K562 (cell line): ENCODE measurements around the gene FASN. TPM values are rescaled to one million over a fixed set of nuclear protein-coding genes. Genes with fewer than 3 reads are reported as not detected.

Experiments
- ATAC-seq: fragments of 200-7000 bp; cut with Tn5 transposase; 3 replicates; pipeline ENCODE4 v1.9.1; 2020; ENCODE audit warnings: moderate library complexity
- BruUV-seq: library from RNA; stranded (reverse); fragments of 400-500 nt; replicated peaks from 2 replicates; lab custom pipeline; 2021; lab: Mats Ljungman, UMichigan
- CTCF ChIA-PET: fragments of 300-600 bp; formaldehyde crosslinking; extraction: SDS; loops from one replicate; lab custom pipeline; 2021; ENCODE audit warnings: low intra/inter-chr PET ratio; lab: Yijun Ruan, JAX
- POLR2A ChIA-PET: fragments of 300-600, 350-650 bp; sonication (Branson Sonifier 250); formaldehyde crosslinking; extraction: SDS; loops from one replicate; lab custom pipeline; 2021; ENCODE audit warnings: antibody characterized with exemption, inconsistent platforms; lab: Yijun Ruan, JAX
- DNase-seq, 4 experiments: peaks; one replicate each; pipeline versions ENCODE4 v3.0.0 to v3.0.0-alpha.2; 2011 to 2018; ENCODE audit warnings: low spot score in 3 of 4, mixed read lengths in 3 of 4; ENCODE audit errors: extremely low read depth in 1 of 4
- FAIRE-seq: peaks from 2 replicates; lab custom pipeline; 2011; peaks lifted over from hg19 to GRCh38; lab: Jason Lieb, UNC
- H2AFZ ChIP-seq: 2 replicates; pipeline ENCODE4 v1.6.0; 2011; ENCODE audit warnings: low read depth, low read length, control low read depth, inconsistent platforms
- H3K27ac ChIP-seq: fragments of 200-600 bp; 3 replicates; pipeline ENCODE4 v1.8.0; 2011; ENCODE audit warnings: low read depth, mild to moderate bottlenecking, control low read depth, inconsistent platforms, low read length, moderate library complexity, mixed read lengths; ENCODE audit errors: extremely low read depth
- H3K27me3 ChIP-seq, 2 experiments: fragments of 300-600 bp in 1 of 2; 2 replicates in 1 of 2; 3 replicates in 1 of 2; pipeline versions ENCODE4 v1.6.0 to v1.8.0; 2011; ENCODE audit warnings: inconsistent platforms in 2 of 2, low read length in 2 of 2, mild to moderate bottlenecking in 1 of 2, mixed read lengths in 1 of 2, moderate library complexity in 1 of 2; ENCODE audit not compliant: control insufficient read depth in 2 of 2, insufficient read depth in 2 of 2
- H3K36me3 ChIP-seq: fragments of 300-600 bp; 3 replicates; pipeline ENCODE4 v1.8.0; 2011; ENCODE audit warnings: mild to moderate bottlenecking, low read length, inconsistent platforms; ENCODE audit not compliant: control insufficient read depth, insufficient read depth
- H3K4me1 ChIP-seq, 2 experiments: fragments of 200-600 bp in 1 of 2; replicated peaks in 1 of 2; 2 replicates in 1 of 2; 3 replicates in 1 of 2; pipeline versions ENCODE4 v1.5.1 to v1.8.0; 2011; ENCODE audit warnings: inconsistent platforms in 2 of 2, low read length in 2 of 2, mild to moderate bottlenecking in 1 of 2, mixed read lengths in 1 of 2, moderate library complexity in 1 of 2; ENCODE audit not compliant: control insufficient read depth in 2 of 2, insufficient read depth in 2 of 2
- H3K4me2 ChIP-seq: 2 replicates; pipeline ENCODE4 v1.6.1; 2011; ENCODE audit warnings: low read length, control low read depth, inconsistent platforms, mixed read lengths; ENCODE audit not compliant: insufficient read depth
- H3K4me3 ChIP-seq: fragments of 200-600 bp; sonication (generic), shearing (Covaris generic); 2 replicates; pipeline ENCODE4 v1.5.1; 2016; ENCODE audit warnings: control low read depth, inconsistent platforms
- H3K79me2 ChIP-seq: fragments of 200-600 bp; 3 replicates; pipeline ENCODE4 v1.8.0; 2011; ENCODE audit warnings: low read length, inconsistent platforms; ENCODE audit not compliant: control insufficient read depth, insufficient read depth
- H3K9ac ChIP-seq, 2 experiments: 2 replicates each; pipeline versions ENCODE4 v1.6.0 to v1.6.1; 2011; ENCODE audit warnings: low read depth in 2 of 2, low read length in 2 of 2, control low read depth in 1 of 2, inconsistent platforms in 1 of 2, mild to moderate bottlenecking in 1 of 2, mixed read lengths in 1 of 2; ENCODE audit not compliant: insufficient read depth in 1 of 2
- H3K9me1 ChIP-seq: one replicate; pipeline ENCODE4 v1.6.0; 2011; ENCODE audit warnings: inconsistent platforms, mild to moderate bottlenecking, low read length, moderate library complexity; ENCODE audit not compliant: control insufficient read depth, insufficient read depth
- H3K9me3 ChIP-seq: replicated peaks from 2 replicates; pipeline ENCODE4 v1.5.1; 2011; ENCODE audit warnings: low read depth, low read length, inconsistent platforms; ENCODE audit not compliant: control insufficient read depth, insufficient read depth
- H4K20me1 ChIP-seq: replicated peaks from 2 replicates; pipeline ENCODE4 v1.6.1; 2011; ENCODE audit warnings: low read length, inconsistent platforms, mixed read lengths; ENCODE audit not compliant: control insufficient read depth, insufficient read depth
- ATF6 ChIP-seq: sonication (generic); formaldehyde crosslinking; IDR thresholded peaks from 2 replicates; pipeline ENCODE4 v1.4.0; 2020; ENCODE audit warnings: mild to moderate bottlenecking, missing genetic modification reagents
- CC2D1A ChIP-seq: fragments of 450-650 bp; IDR thresholded peaks from 2 replicates; pipeline ENCODE4 v1.6.1; 2017; ENCODE audit warnings: mild to moderate bottlenecking
- CREB3L1 ChIP-seq: fragments of 450-650 bp; IDR thresholded peaks from 2 replicates; pipeline ENCODE4 v1.6.1; 2014; ENCODE audit warnings: low read depth, mild to moderate bottlenecking, moderate library complexity, borderline replicate concordance
- FOSL1 ChIP-seq: fragments of 200-800 bp; sonication (Bioruptor generic); conservative IDR thresholded peaks from 2 replicates; pipeline ENCODE4 v1.6.1; 2016; ENCODE audit warnings: missing genetic modification characterization, missing compliant biosample characterization
- HEY1 ChIP-seq: fragments of 250-450 bp; sonication (Bioruptor Pico); IDR thresholded peaks from 2 replicates; pipeline ENCODE4 v1.5.0; 2020; ENCODE audit warnings: mild to moderate bottlenecking, moderate library complexity, borderline replicate concordance
- HLTF ChIP-seq: fragments of 450-650 bp; IDR thresholded peaks from 2 replicates; pipeline ENCODE4 v1.6.1; 2016
- POLR2AphosphoS2 ChIP-seq: IDR thresholded peaks from 2 replicates; pipeline ENCODE4 v1.6.1; 2012; ENCODE audit warnings: low read length, improper control_type of control experiment
- RNF219 ChIP-seq: fragments of 250-450 bp; sonication (Bioruptor Pico); IDR thresholded peaks from 2 replicates; pipeline ENCODE4 v1.5.0; 2022; ENCODE audit warnings: mild to moderate bottlenecking
- ZNF140 ChIP-seq: fragments of 250-450 bp; sonication (Bioruptor Pico); IDR thresholded peaks from 2 replicates; pipeline ENCODE4 v1.8.0; 2021; ENCODE audit warnings: moderate library complexity, mild to moderate bottlenecking, inconsistent platforms
- ZNF316 ChIP-seq: fragments of 450-650 bp; IDR thresholded peaks from 2 replicates; pipeline ENCODE4 v1.6.1; 2016
- ZNF592 ChIP-seq: fragments of 450-650 bp; IDR thresholded peaks from 2 replicates; pipeline ENCODE4 v1.6.1; 2017; ENCODE audit warnings: antibody characterized with exemption, mild to moderate bottlenecking
- WGBS: fragments of 100-300 bp; shearing (Covaris generic); methylation state at CpG from one replicate; pipeline ENCODE4 v1.1.6; 2016; ENCODE audit warnings: low coverage, mixed read lengths; ENCODE audit not compliant: insufficient coverage; ENCODE audit errors: missing lambda C conversion rate; 5-methylcytosine and 5-hydroxymethylcytosine counted together
- in situ Hi-C: fragments of 300-500 bp; cut with MboI; formaldehyde crosslinking; loops from 4 replicates; pipeline ENCODE4 v1.15.0; 2018; ENCODE audit warnings: inconsistent platforms, mixed read lengths
- intact Hi-C: fragments of 100-400 bp; cut with micrococcal nuclease; formaldehyde crosslinking; loops from 2 replicates; pipeline ENCODE4 v1.14.2; 2022
- polyA plus RNA-seq, 8 experiments: library from polyadenylated mRNA; depleted of rRNA in 4 of 8; stranded (reverse) in 5 of 8; unstranded in 3 of 8; fragments of >200 nt; fragmentation: Nextera tagmentation in 2 of 8; fragmentation: Illumina TruSeq in 1 of 8; extraction: Ambion mirVana in 2 of 8; extraction: Trizol in 1 of 8; gene quantifications; 2 replicates each; pipeline versions ENCODE4 v1.2.1 to v1.2.3, GENCODE V29; 2011 to 2014; ENCODE audit warnings: inconsistent platforms in 1 of 8, missing spikeins in 1 of 8
- total RNA-seq, 7 experiments: library from RNA; depleted of rRNA in 6 of 7; stranded (reverse); fragments of >200 nt in 6 of 7; fragmentation: Illumina TruSeq in 2 of 7; extraction: Trizol in 2 of 7; gene quantifications; 2 replicates each; pipeline versions ENCODE4 v1.2.1 to v1.2.3, GENCODE V29; 2011 to 2021; ENCODE audit warnings: low replicate concordance in 1 of 7

FASN gene
- total and polyA plus RNA-seq, 9 of the 15 experiments (the other 6 are each of a cell fraction or from before 2014, with no cell fraction given), result 0.15 to 663 (median 49.9) TPM

DNA sequence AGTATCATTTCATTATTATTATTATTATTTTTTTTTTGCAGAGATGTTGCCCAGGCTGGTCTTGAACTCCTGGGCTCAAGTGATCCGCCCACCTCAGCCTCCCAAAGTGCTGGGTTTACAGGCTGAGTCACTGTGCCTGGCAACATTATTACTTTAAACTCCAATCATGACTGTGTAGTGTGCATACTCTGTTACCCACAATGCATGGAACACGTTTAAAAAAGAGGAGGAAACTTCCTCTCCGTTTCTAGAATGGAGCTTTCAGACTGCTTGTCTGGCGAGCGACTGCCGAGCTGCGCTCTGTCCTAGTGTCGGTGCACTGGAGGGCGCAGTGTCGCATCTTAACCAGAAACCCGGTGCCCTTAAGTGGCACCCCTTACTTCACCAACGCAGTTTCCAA lies 22.1 kb upstream of the FASN start:
- BruUV-seq, result no TSS peak
- ATAC-seq, result 0 out of 3 replicates have a peak, but pooled peaks have one; percentile 8
- Histone ChIP-seq H3K27ac (peak overlapping the region; percentile 47; the same call in 1 of the 3 replicates), H3K4me3 (no peak overlapping the region), H3K9me1 (peaks cover 13% of the 10 kb centered on the region), H4K20me1 (no peaks in the 10 kb centered on the region; the same call in 1 of the 2 replicates), H3K27me3 (no peaks in the 10 kb centered on the region; a peak in 1 of 5 replicates), H3K9me3 (no peaks in the 10 kb centered on the region), H3K4me2 (no peak overlapping the region), H3K9ac (no peak overlapping the region), H3K36me3 (peaks cover 4% of the 10 kb centered on the region; the same call in 2 of the 3 replicates), H3K79me2 (peaks cover 2% of the 10 kb centered on the region; the same call in 1 of the 3 replicates), H3K4me1 (peaks cover 61 to 63% of the 10 kb centered on the region in 2 experiments), H2AFZ (no peak overlapping the region)
- POLR2A ChIA-PET, result interaction anchor here (1.2 to 1.6 kb wide), 2 partner anchors 8 to 17 kb away, joined by 3 to 4 read pairs; no protein-coding TSS in a partner anchor
- intact Hi-C loops, result no loop called here
- in situ Hi-C loops, result no loop called here
- whole genome bisulfite sequencing, result 69% methylated on average over 12 of the region's 12 CpGs
- CTCF ChIA-PET, result no interaction called here
- no peak for FAIRE-seq
- no peak for DNase-seq
- TF ChIP-seq HEY1 (CRISPR knock-in tag) (no peak), ATF6 (CRISPR knock-in tag) (no peak), POLR2AphosphoS2 (no peak), FOSL1 (tag) (no peak), RNF219 (CRISPR knock-in tag) (no peak), ZNF140 (CRISPR knock-in tag) (no peak), ZNF592 (0 out of 2 replicates have a peak, but pooled peaks have one; percentile 29), CC2D1A (no peak), HLTF (no peak), ZNF316 (peak; percentile 52; the same call in 1 of the 2 replicates), CREB3L1 (no peak)
